Fibroblast of lung (primary cell): ENCODE measurements around the gene CREG1.

Experiments
- EZH2 ChIP-seq: IDR thresholded peaks from 2 replicates; pipeline ENCODE4 v1.5.1; 2012; ENCODE audit warnings: low read length, control low read depth, mild to moderate bottlenecking; ENCODE audit errors: missing control alignments
- TF ChIP-seq, protein P1 (sequence below), 2 donors: IDR thresholded peaks in 1 of 2; conservative IDR thresholded peaks in 1 of 2; 1 replicate in 1 of 2; 2 replicates in 1 of 2; pipeline ENCODE4 v1.5.1; 2011 to 2012; ENCODE audit warnings: low read length in 2 of 2, control low read depth in 1 of 2, inconsistent platforms in 1 of 2, low read depth in 1 of 2, mild to moderate bottlenecking in 1 of 2

DNA sequence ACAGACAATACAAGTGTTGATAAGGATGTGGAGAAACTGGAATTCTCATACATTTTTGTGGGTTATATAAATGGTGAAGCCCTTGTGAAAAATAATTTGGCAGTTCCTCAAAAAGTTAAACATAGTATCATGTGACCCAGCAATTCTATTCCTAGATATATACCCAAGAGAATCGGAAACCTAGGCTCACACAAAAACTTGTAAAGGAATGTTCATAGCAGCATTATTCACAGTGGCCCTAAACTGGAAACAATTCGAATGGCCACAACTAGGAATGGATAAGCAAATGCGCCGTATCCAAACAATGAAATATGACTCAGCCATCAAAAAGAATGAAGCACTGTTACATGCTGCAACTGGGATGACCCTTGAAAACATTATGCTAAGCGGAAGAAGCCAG is 31.3 kb downstream of the CREG1 start:
- TF ChIP-seq, protein P1, sequence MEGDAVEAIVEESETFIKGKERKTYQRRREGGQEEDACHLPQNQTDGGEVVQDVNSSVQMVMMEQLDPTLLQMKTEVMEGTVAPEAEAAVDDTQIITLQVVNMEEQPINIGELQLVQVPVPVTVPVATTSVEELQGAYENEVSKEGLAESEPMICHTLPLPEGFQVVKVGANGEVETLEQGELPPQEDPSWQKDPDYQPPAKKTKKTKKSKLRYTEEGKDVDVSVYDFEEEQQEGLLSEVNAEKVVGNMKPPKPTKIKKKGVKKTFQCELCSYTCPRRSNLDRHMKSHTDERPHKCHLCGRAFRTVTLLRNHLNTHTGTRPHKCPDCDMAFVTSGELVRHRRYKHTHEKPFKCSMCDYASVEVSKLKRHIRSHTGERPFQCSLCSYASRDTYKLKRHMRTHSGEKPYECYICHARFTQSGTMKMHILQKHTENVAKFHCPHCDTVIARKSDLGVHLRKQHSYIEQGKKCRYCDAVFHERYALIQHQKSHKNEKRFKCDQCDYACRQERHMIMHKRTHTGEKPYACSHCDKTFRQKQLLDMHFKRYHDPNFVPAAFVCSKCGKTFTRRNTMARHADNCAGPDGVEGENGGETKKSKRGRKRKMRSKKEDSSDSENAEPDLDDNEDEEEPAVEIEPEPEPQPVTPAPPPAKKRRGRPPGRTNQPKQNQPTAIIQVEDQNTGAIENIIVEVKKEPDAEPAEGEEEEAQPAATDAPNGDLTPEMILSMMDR (conservative IDR thresholded peaks at IDR 0.05 in 1 of 2, IDR thresholded peaks at IDR 0.05 in 1 of 2; ENCODE audit: low read depth in 1 of 2, low read length in 2 of 2) = no peak
- no peak for TF ChIP-seq EZH2
